T-helper 2 cell (primary cell): Measurements from ENCODE around the gene MDM2.
"Not testable (repeated sequence)": the region's sequence is repeated elsewhere in the genome, so short reads cannot be mapped to it uniquely, and the experiment has no call there.

Experiments
- DNase-seq, 5 experiments: peaks; one replicate each; pipeline versions ENCODE4 v3.0.0 to v3.0.0-alpha.2; 2012 to 2022

Gene MDM2

GRCh38 chr12:68827895-68828671, 20.1 kb downstream of the MDM2 start:
- no peak for DNase-seq

- DNase-seq: no peak
Measured at GRCh38 chr12:68828672-68829068, 20.7 kb downstream of the MDM2 start.

- DNase-seq: no peak
Measured at GRCh38 chr12:68831272-68831671, 23.3 kb downstream of the MDM2 start.

GRCh38 chr12:68831751-68832503, 23.9 kb downstream of the MDM2 start:
- DNase-seq: no peak

GRCh38 chr12:68832504-68832867, 24.5 kb downstream of the MDM2 start:
- no peak for DNase-seq

- DNase-seq: no peak
Measured at GRCh38 chr12:68833508-68833907, 25.5 kb downstream of the MDM2 start.

- no peak for DNase-seq
Measured at GRCh38 chr12:68835333-68835908, 27.4 kb downstream of the MDM2 start.

- DNase-seq: no peak
Measured at GRCh38 chr12:68837215-68837614, 29.2 kb downstream of the MDM2 start.

- DNase-seq: no peak
Measured at GRCh38 chr12:68838046-68838886, 30.3 kb downstream of the MDM2 start.

- DNase-seq: no peak
Measured at GRCh38 chr12:68839183-68840147, 31.5 kb downstream of the MDM2 start.

GRCh38 chr12:68841175-68841574, 33.2 kb downstream of the MDM2 start:
- DNase-seq: not testable (repeated sequence)

GRCh38 chr12:68841717-68842116, 33.7 kb downstream of the MDM2 start:
- DNase-seq: no peak

- no peak for DNase-seq
Measured at GRCh38 chr12:68842123-68842522, 34.1 kb downstream of the MDM2 start.

GRCh38 chr12:68842784-68843567, 35.0 kb downstream of the MDM2 start:
- no peak for DNase-seq

- no peak for DNase-seq
Measured at GRCh38 chr12:68844318-68844745, 36.4 kb downstream of the MDM2 start.

GRCh38 chr12:68844788-68845695, 37.1 kb downstream of the MDM2 start:
- no peak for DNase-seq

GRCh38 chr12:68846811-68847210, 38.8 kb downstream of the MDM2 start:
- no peak for DNase-seq

- no peak for DNase-seq
Measured at GRCh38 chr12:68850390-68850789, 42.4 kb downstream of the MDM2 start.

- DNase-seq: no peak
Measured at GRCh38 chr12:68851592-68852306, 43.8 kb downstream of the MDM2 start.
